Thoracic aorta (tissue), 2 donors: ENCODE data around the gene ACSS1. TPM values are rescaled to one million over a fixed set of nuclear protein-coding genes. Genes with fewer than 3 reads are reported as not detected.

Source experiments
- ATAC-seq: fragments of 150-250 bp; one replicate; pipeline ENCODE4 v1.8.0; 2017; ENCODE audit warnings: low read depth; ENCODE audit not compliant: insufficient number of reproducible peaks, low FRiP score
- DNase-seq: peaks from one replicate; pipeline ENCODE4 v3.0.0-alpha.2; 2020; ENCODE audit warnings: low spot score
- H3K27ac ChIP-seq, 2 donors: fragments of 200-600 bp; sonication (generic); 1 replicate in 1 of 2; 2 replicates in 1 of 2; pipeline ENCODE4 v1.5.1; 2016; ENCODE audit warnings: mild to moderate bottlenecking in 2 of 2, moderate library complexity in 2 of 2
- H3K27me3 ChIP-seq: fragments of 200-600 bp; sonication (generic); replicated peaks from 2 replicates; pipeline ENCODE4 v1.6.0; 2016; ENCODE audit warnings: mild to moderate bottlenecking; ENCODE audit not compliant: insufficient read depth
- H3K36me3 ChIP-seq: fragments of 200-600 bp; sonication (generic); one replicate; pipeline ENCODE4 v1.5.1; 2016
- H3K4me1 ChIP-seq, 2 donors: fragments of 200-600 bp; sonication (generic); 1 replicate in 1 of 2; 2 replicates in 1 of 2; pipeline versions ENCODE4 v1.5.1 to v1.6.0; 2016; ENCODE audit warnings: low read depth in 2 of 2, mild to moderate bottlenecking in 1 of 2; ENCODE audit not compliant: control insufficient read depth in 1 of 2
- H3K4me3 ChIP-seq: fragments of 200-600 bp; sonication (generic); 2 replicates; pipeline ENCODE4 v1.5.1; 2016; ENCODE audit warnings: mild to moderate bottlenecking
- H3K9me3 ChIP-seq: fragments of 200-600 bp; sonication (generic); 2 replicates; pipeline ENCODE4 v1.5.1; 2016
- CTCF ChIP-seq: fragments of 200-600 bp; sonication (generic); IDR thresholded peaks from one replicate; pipeline ENCODE4 v1.5.1; 2019; ENCODE audit warnings: antibody characterized with exemption
- total RNA-seq, 2 donors: library from RNA; depleted of rRNA; stranded (reverse); fragments of >200 nt; gene quantifications; one replicate each; pipeline versions ENCODE4 v1.1.0 to v1.2.3, GENCODE V29; 2016

Gene ACSS1
- total RNA-seq, 2 donors from 2014 or later: 26.0 to 31.7 TPM

DNA sequence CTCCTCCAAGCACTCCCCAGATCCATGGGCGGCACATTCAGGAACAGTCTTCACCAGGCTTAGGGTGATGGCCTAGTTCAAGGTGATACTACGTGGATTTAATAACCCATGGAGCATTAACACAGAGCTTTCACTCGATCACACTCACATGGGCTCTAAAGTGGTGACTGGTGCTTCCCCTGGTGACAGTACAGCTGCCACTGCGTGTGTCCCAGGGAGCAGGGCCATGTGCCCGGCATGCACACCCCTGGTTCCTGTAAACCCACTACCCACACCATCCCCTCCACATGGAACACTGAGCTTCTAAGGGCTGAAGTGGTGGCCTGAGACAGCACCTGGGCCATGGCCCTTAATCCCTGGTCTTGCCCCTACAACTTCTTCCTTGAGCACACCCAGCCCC lies 37.6 kb downstream of the ACSS1 start:
- DNase-seq (no peak), ATAC-seq (no peak)
- H3K27ac ChIP-seq: no peak overlapping the region
- peaks cover 31% of the 10 kb centered on the region for H3K36me3 ChIP-seq
- TF ChIP-seq CTCF: no peak
- H3K4me1 ChIP-seq: no peaks in the 10 kb centered on the region
- H3K4me3 ChIP-seq: no peak overlapping the region
- no peaks in the 10 kb centered on the region for H3K27me3 ChIP-seq
- H3K9me3 ChIP-seq: no peaks in the 10 kb centered on the region

- H3K4me3 ChIP-seq: no peak overlapping the region
- peaks cover 36% of the 10 kb centered on the region for H3K36me3 ChIP-seq
- no peak for DNase-seq
- TF ChIP-seq CTCF: no peak
- H3K27ac ChIP-seq: no peak overlapping the region
- no peaks in the 10 kb centered on the region for H3K9me3 ChIP-seq
- no peak for ATAC-seq
- no peaks in the 10 kb centered on the region for H3K27me3 ChIP-seq
- H3K4me1 ChIP-seq: no peaks in the 10 kb centered on the region
Observed at GRCh38 chr20:25019381-25020155, 38.4 kb downstream of the ACSS1 start.

GRCh38 chr20:25018841-25019240 lies 39.1 kb downstream of the ACSS1 start:
- no peak for ATAC-seq
- TF ChIP-seq CTCF: no peak
- H3K4me1 ChIP-seq: no peaks in the 10 kb centered on the region
- no peaks in the 10 kb centered on the region for H3K27me3 ChIP-seq
- no peak overlapping the region for H3K27ac ChIP-seq
- no peaks in the 10 kb centered on the region for H3K9me3 ChIP-seq
- peaks cover 41% of the 10 kb centered on the region for H3K36me3 ChIP-seq
- DNase-seq: no peak
- no peak overlapping the region for H3K4me3 ChIP-seq

GRCh38 chr20:25018425-25018824 lies 39.5 kb downstream of the ACSS1 start:
- no peak for ATAC-seq
- no peaks in the 10 kb centered on the region for H3K27me3 ChIP-seq
- no peak overlapping the region for H3K4me3 ChIP-seq
- no peaks in the 10 kb centered on the region for H3K9me3 ChIP-seq
- peaks cover 44% of the 10 kb centered on the region for H3K36me3 ChIP-seq
- TF ChIP-seq CTCF: no peak
- no peak for DNase-seq
- H3K4me1 ChIP-seq: no peaks in the 10 kb centered on the region
- H3K27ac ChIP-seq: no peak overlapping the region

GRCh38 chr20:25017257-25017803 lies 40.6 kb downstream of the ACSS1 start:
- TF ChIP-seq CTCF: no peak
- Histone ChIP-seq H3K36me3 (peaks cover 49% of the 10 kb centered on the region), H3K4me3 (no peak overlapping the region), H3K4me1 (no peaks in the 10 kb centered on the region), H3K27ac (no peak overlapping the region), H3K27me3 (no peaks in the 10 kb centered on the region), H3K9me3 (no peaks in the 10 kb centered on the region)
- no peak for DNase-seq
- no peak for ATAC-seq
